Nephron (organoid): ENCODE data around the gene AGAP1.

Experiments
- H3K27ac Mint-ChIP-seq, 3 experiments: 2 replicates each; pipeline ENCODE4 v1.8.0; 2020; ENCODE audit warnings: mixed read lengths in 3 of 3, mild to moderate bottlenecking in 2 of 3, moderate library complexity in 1 of 3
- H3K27me3 Mint-ChIP-seq: 2 replicates; pipeline ENCODE4 v1.8.0; 2021; ENCODE audit warnings: low read depth, mild to moderate bottlenecking, moderate library complexity, mixed read lengths
- H3K36me3 Mint-ChIP-seq: 2 replicates; pipeline ENCODE4 v1.8.0; 2020; ENCODE audit warnings: low read depth, mixed read lengths
- H3K4me1 Mint-ChIP-seq: 2 replicates; pipeline ENCODE4 v1.8.0; 2020; ENCODE audit warnings: mixed read lengths
- H3K4me3 Mint-ChIP-seq, 3 experiments: 2 replicates each; pipeline ENCODE4 v1.8.0; 2020; ENCODE audit warnings: mild to moderate bottlenecking in 3 of 3, mixed read lengths in 3 of 3, moderate library complexity in 2 of 3
- H3K9me3 Mint-ChIP-seq: 2 replicates; pipeline ENCODE4 v1.8.0; 2020; ENCODE audit warnings: mixed read lengths
- TF ChIP-seq, protein P1 (sequence below), 3 experiments: fragments of 200-600 bp; sonication (generic); IDR thresholded peaks; one replicate each; pipeline ENCODE4 v1.5.0; 2021; ENCODE audit warnings: antibody characterized with exemption in 3 of 3; ENCODE audit not compliant: unreplicated experiment in 3 of 3

The AGAP1 gene

DNA sequence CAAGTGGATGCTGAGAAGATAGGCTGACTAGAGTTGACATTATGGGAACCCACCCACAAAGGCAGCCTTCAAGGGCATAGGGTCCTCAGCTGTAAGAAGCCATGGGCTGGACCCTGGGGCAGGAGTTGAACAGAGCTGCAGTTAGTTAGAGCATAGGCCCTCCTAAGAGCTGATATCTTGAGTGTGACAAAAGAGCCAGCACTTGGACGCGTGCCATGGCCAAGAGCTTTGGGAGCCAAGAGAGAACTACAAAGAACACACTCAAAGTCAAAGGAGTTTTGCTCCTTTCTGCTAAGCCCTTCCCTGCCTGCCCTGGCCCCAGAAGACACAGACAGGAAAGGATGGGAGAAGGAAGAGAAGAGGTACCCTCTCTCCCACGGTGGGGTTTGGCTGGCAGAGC, 29.9 kb upstream of the AGAP1 start:
- no peaks in the 10 kb centered on the region for H3K9me3 Mint-ChIP-seq
- TF ChIP-seq, protein P1, sequence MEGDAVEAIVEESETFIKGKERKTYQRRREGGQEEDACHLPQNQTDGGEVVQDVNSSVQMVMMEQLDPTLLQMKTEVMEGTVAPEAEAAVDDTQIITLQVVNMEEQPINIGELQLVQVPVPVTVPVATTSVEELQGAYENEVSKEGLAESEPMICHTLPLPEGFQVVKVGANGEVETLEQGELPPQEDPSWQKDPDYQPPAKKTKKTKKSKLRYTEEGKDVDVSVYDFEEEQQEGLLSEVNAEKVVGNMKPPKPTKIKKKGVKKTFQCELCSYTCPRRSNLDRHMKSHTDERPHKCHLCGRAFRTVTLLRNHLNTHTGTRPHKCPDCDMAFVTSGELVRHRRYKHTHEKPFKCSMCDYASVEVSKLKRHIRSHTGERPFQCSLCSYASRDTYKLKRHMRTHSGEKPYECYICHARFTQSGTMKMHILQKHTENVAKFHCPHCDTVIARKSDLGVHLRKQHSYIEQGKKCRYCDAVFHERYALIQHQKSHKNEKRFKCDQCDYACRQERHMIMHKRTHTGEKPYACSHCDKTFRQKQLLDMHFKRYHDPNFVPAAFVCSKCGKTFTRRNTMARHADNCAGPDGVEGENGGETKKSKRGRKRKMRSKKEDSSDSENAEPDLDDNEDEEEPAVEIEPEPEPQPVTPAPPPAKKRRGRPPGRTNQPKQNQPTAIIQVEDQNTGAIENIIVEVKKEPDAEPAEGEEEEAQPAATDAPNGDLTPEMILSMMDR (IDR thresholded peaks at IDR 0.05; ENCODE audit: unreplicated experiment in 3 of 3), result no peak
- H3K4me1 Mint-ChIP-seq, result peaks cover 3% of the 10 kb centered on the region
- peaks cover 3% of the 10 kb centered on the region for H3K27me3 Mint-ChIP-seq
- H3K4me3 Mint-ChIP-seq, result no peak overlapping the region
- no peak overlapping the region for H3K27ac Mint-ChIP-seq
- H3K36me3 Mint-ChIP-seq, result no peaks in the 10 kb centered on the region

DNA sequence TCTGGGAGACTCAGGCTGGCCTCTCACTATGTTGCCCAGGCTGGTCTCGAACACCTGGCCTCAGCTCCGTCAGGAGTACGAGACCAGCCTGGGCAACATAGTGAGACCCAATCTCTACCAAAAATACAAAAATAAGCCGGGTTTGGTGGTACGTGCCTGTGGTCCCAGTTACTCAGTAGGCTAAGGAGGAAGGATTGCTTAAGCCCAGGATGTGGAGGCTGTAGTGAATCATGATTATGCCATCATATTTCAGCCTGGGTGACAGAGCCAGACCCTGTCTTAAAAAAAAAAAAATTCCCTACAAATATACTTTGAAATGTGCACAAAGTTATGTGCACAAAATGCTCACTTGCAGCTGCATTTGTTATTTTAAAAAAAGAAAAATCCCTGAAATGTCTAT, 26.3 kb upstream of the AGAP1 start:
- Mint-ChIP-seq H3K27ac (no peak overlapping the region), H3K9me3 (no peaks in the 10 kb centered on the region), H3K36me3 (no peaks in the 10 kb centered on the region)

DNA sequence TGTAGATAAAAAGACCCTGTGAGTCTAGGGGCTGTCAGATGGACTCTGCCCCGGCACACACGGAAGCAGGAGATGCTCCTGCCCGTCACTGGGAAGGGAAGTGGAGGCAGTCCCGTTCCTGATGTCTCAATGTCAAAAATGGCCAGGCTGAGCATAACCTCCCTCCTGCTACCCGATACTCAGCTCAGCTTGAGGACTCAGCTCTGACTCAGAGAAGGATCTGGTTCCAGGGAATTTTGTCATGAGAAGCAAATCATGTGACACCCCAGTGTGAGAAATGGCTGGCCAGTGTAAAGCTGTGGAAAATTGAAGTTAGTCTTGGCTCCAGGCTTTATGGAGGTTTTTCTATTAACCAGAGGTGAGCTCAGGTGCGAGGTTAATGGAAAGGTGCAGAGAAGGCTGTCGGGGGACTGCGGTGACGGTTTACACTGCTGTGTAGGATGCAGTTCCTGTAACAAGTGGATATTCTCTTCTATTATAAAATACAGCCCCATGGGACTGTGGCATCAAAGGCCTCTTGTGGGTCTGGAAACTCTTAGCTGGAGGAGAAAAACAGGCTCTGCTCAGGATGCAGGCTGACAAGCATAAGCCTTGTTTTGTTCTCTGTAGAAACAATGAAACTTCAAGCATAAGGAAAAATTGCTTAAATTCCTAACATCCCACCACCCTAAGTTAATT, 24.7 kb upstream of the AGAP1 start:
- no peak overlapping the region for H3K4me3 Mint-ChIP-seq
- H3K9me3 Mint-ChIP-seq, result no peaks in the 10 kb centered on the region
- peaks cover 5% of the 10 kb centered on the region for H3K4me1 Mint-ChIP-seq
- H3K36me3 Mint-ChIP-seq, result no peaks in the 10 kb centered on the region
- TF ChIP-seq, protein P1 (IDR thresholded peaks at IDR 0.05; ENCODE audit: unreplicated experiment in 3 of 3), result no peak
- peaks cover 5% of the 10 kb centered on the region for H3K27me3 Mint-ChIP-seq
- H3K27ac Mint-ChIP-seq, result peak overlapping the region; percentile 37 to 92 (median 37)

More for the DNA sequence above, 26.3 kb upstream of the AGAP1 start:
- no peak overlapping the region for H3K4me3 Mint-ChIP-seq
- H3K4me1 Mint-ChIP-seq, result peaks cover 5% of the 10 kb centered on the region
- TF ChIP-seq, protein P1 (IDR thresholded peaks at IDR 0.05; ENCODE audit: unreplicated experiment in 3 of 3), result no peak
- peaks cover 7% of the 10 kb centered on the region for H3K27me3 Mint-ChIP-seq

DNA sequence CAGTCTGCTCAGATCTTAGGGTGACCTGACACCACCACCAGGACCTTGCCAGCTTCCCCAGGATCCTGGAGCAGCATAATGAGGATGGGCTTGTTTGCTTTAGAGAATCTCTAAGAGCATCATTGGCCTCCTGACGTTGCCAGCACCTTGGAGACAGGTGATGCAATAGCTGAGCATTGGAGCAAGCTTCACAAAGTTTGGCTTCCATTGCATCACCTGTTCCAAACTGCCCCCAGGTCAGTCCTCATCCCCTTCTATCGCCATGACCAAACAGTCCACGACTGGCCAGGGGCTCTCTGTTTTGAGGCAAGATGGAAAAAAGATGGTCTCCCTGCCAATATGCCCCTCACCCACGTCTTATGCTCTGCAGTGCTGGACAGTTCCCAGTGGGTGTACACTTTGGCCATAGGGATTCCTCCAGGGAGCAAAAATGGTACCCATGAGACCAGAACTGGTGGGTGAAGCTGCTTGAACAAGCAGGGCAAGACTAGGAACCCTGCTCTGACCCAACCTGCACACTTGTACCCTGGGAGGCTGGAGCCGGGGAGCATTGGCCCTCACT, 22.6 kb upstream of the AGAP1 start:
- TF ChIP-seq, protein P1 (IDR thresholded peaks at IDR 0.05; ENCODE audit: unreplicated experiment in 3 of 3), result no peak
- peaks cover 5% of the 10 kb centered on the region for H3K4me1 Mint-ChIP-seq
- H3K27ac Mint-ChIP-seq, result peak overlapping the region in 1 of 3 experiments; percentile 10
- H3K9me3 Mint-ChIP-seq, result peaks cover 10% of the 10 kb centered on the region
- H3K27me3 Mint-ChIP-seq, result peaks cover 8% of the 10 kb centered on the region
- no peak overlapping the region for H3K4me3 Mint-ChIP-seq
- H3K36me3 Mint-ChIP-seq, result no peaks in the 10 kb centered on the region

DNA sequence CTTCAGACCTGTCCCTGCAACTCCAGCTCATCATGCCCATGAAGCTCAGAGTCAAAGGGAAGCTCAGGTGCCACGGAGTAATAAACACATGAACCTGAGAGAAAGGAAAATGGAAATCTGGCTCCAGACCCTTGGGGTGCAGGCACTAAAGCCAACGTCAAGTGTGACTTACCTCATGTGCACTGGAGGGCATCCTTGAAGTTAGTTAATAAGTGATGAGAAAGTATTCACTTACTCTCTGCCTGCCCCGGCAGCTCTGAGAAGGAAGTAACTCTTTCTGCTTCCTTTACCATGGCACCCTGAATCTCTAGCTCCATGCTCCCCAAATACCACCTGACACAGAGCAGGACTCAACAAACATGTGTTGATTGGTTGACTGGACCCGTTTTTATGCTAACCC, 21.4 kb upstream of the AGAP1 start:
- Mint-ChIP-seq H3K4me3 (no peak overlapping the region), H3K9me3 (peaks cover 10% of the 10 kb centered on the region), H3K27me3 (peaks cover 12% of the 10 kb centered on the region), H3K36me3 (no peaks in the 10 kb centered on the region), H3K27ac (peak overlapping the region; percentile 33 to 84 (median 36)), H3K4me1 (peaks cover 5% of the 10 kb centered on the region)
- TF ChIP-seq, protein P1 (IDR thresholded peaks at IDR 0.05; ENCODE audit: unreplicated experiment in 3 of 3), result no peak

DNA sequence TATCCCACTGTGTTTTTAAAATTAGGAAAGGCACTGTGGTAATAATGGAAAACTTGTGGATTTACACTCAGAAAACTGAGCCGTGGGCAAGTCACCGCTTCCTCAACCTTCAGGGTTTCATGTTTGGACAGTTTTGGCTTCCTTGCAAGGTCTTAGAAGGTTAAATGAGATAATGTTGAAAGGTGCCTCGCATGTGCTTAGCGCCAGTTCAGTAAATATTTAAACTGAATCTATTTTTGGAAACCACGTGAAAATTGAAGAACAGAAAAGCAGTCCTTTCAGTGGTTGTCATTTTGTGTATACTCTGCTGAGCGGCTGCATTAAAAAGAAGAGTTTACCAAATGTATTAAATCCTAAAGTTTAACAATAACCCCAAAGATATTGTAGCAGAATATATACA, 15.2 kb upstream of the AGAP1 start:
- Mint-ChIP-seq H3K9me3 (peaks cover 10% of the 10 kb centered on the region), H3K27me3 (peaks cover 8% of the 10 kb centered on the region), H3K4me1 (no peaks in the 10 kb centered on the region), H3K27ac (no peak overlapping the region), H3K36me3 (no peaks in the 10 kb centered on the region), H3K4me3 (no peak overlapping the region)
- TF ChIP-seq, protein P1 (IDR thresholded peaks at IDR 0.05; ENCODE audit: unreplicated experiment in 3 of 3), result no peak
